ENCODE results near the gene NR1H2. TPM values are rescaled to one million over a fixed set of nuclear protein-coding genes. Genes with fewer than 3 reads are reported as not detected.

NR1H2 gene
- total and polyA plus RNA-seq, 10 of the 15 experiments (the other 5 are each of a cell fraction or from before 2014, with no cell fraction given) = 0.05 to 54.2 (median 35.1) TPM

- TF ChIP-seq NKRF (conservative IDR thresholded peaks at IDR 0.05) (no peak; the same call in 1 of the 2 replicates), CREB1 (IDR thresholded peaks at IDR 0.05; ENCODE audit: low read depth) (peak; percentile 100), E2F8 (IDR thresholded peaks at IDR 0.05; ENCODE audit: low read depth, partially characterized antibody) (peak; percentile 89), IRF3 (IDR thresholded peaks at IDR 0.05) (no peak), SIN3A (IDR thresholded peaks at IDR 0.05; ENCODE audit: low read depth, low read length) (no peak; the same call in 1 of the 2 replicates), NFYA (IDR thresholded peaks at IDR 0.05; ENCODE audit: borderline replicate concordance, low read depth, low read length) (no peak), DPF2 (IDR thresholded peaks at IDR 0.05) (0 out of 2 replicates have a peak, but pooled peaks have one; percentile 39), E2F4 (IDR thresholded peaks at IDR 0.05; ENCODE audit: low read depth, low read length) (no peak)
Measured at GRCh38 chr19:50358483-50359327, 17.6 kb upstream of the NR1H2 start (continued).

Measured in GM12878 (cell line).